HG02885 (cell line): ENCODE results near the gene COPRS.
A peak's percentile ranks its signal among the peaks of the same experiment; 100 is the strongest.
"Not testable (repeated sequence)": the region's sequence is repeated elsewhere in the genome, so short reads cannot be mapped to it uniquely, and the experiment has no call there.

Experiments
- ATAC-seq: cut with Tn5 transposase; IDR thresholded peaks from one replicate; pipeline ENCODE4 v1.9.1; 2021; ENCODE audit warnings: mild to moderate bottlenecking; ENCODE audit not compliant: unreplicated experiment, poor library complexity

The COPRS gene

DNA sequence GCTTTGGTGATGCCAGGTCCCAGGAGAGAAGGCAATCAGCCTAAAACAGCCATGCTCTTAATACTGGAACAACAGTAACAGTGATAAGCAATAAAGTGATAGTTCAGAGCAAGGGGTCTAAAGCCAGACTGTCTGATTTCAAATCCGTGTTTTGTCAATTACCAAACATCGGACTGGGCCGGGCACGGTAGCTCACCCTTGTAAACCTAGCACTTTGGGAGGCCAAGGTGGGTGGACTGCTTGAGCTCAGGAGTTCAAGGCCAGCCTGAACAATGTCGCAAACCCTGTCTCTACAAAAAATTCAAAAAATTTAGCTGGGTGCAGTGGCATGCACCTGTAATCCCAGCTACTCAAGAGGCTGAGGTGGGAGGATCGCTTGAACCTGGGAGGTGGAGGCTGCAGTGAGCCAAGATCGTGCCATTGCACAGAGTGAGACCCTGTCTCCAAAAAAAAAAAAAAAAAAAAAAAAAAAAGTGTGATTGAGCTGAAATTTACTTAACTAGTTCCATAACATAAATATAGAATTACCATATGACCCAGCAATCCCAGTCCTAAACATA is 5.1 kb downstream of the COPRS start:
- ATAC-seq: no peak

DNA sequence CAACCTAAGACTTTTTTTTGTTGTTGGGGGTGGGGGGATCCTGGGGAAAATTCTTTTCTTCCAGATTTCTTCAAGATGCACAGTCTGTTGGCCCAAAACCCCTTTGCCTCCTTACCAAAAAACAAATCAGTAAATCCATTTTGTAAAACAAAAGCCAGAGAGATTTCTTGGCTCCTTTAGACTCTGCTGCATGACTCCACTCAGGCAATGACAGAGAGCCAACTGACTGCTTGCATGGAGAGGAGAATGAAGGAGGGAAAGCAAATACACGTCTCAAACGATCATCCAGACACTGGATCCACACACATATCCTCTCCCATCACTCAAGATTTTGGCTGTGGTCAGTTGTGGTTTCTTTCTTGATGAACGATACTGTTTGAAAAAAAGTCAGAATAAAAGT is 13.8 kb downstream of the COPRS start:
- ATAC-seq: no peak

DNA sequence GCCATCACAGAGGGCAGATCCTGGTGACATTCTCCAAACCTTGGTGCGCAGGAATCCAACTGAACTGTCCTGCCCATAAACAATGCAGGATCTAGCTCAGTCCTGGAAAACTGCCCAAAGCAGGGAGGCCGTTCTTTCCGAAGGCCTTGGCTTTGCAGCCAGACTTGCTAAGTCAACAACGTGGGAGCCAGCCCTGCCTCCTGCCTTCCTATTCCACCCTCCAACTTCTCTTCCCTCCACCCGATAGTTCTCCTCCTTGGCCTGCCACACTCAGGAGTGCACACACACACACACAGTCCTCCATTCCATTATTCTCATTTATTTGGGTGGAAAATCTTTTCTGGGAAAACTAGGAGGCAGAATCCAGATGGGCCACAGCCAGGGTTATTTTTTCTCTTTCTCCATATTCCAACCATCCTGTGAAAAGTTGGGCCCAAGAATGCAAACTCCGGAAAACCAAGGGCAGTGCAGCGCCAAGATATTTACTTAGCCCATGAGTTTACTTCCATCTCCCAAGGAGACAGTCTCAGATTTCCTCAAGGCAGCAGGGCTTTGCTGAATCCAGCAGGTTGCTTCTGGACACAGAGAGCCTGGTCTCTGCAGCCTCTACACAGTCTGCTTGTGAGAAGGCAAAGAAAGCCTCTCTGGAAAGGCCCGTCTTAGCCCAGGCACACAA is 15.8 kb downstream of the COPRS start:
- no peak for ATAC-seq

DNA sequence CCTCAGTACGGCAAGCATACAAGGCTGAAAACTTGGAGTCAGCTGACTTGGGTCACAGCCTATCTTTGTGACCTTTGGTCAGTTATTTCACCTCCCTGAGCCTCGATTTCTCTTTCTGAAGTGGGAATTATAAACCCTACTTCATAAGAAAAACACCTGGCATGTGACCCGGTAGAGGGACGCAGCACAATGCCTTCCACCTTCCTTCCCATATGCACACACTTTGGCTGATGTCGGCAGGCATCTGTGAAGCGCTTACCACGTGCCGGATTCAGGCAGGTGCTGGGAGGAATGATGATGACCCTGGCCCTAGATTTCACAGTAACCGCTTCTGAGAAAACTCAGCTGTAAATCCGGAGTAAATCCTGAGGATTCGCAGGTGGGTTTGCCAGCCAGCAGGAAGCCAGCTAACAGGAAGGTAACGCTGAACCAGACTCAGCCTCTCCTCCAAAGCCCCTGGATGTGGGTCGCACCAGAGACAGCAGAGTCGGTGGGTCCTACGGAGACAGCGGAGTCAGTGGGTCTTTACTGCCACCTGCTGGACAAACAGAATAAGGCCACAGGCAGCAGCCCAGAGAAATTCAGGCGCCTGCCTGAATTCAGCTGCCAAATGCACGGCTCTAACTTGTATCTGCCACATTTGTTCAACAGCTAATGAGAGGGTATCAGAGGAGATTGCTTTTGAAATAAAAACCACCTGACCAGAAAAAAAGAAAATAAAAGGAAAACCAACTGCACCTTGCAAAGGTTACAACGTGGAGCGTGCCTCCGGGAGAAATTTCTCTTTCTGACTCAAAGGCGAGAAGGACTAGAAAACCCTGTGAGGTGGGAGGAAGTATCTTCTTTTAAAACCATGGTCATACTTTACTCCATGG is 16.6 kb downstream of the COPRS start:
- ATAC-seq: no peak

DNA sequence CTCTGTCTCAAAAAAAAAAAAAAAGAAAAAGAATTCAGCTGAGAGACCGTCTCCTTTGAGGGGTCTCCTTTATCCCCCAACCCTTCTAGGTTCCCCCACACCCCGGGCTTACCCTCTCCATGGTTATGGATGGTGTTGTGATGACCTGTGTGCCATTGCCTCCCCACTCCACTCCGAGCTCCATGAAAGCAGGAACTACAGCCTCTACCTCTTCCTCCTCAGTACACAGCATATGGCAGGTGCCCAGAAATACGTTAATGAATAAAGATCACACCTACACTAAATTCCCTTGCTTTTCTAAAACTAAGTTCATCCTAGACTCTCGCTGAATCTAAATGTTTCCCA is 17.2 kb downstream of the COPRS start:
- ATAC-seq: no peak

DNA sequence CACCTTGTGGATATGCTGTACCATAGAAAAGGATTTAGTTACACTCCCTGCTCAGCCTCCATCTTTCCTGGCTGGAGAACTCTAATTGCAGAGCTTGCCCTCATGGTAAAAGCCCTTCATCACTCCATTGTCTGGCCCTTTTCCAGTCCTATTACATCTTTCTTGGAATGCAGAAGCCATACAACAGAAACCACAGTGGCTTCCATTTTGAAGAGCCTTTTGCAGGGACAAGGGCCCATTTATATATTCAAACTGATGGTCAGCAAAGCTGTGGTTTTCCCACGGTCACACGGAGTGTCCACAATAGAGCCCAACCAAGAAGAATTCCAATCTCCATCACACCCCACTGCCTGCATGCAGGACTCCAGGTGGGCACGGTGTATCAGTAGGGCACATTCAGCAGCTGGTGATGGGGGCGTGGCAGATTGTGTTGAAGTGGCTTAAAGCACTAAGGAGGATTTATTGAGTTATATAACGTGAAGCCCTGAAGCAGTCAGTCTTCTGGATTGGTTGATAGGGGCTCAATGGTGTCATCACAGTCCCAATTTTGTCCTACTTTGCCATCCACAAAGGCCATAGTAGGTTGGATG is 20.3 kb downstream of the COPRS start:
- ATAC-seq: no peak

GRCh38 chr17:31835984-31836383 is 23.1 kb downstream of the COPRS start:
- no peak for ATAC-seq

GRCh38 chr17:31834448-31834847 is 24.6 kb downstream of the COPRS start:
- ATAC-seq: peak; percentile 75

DNA sequence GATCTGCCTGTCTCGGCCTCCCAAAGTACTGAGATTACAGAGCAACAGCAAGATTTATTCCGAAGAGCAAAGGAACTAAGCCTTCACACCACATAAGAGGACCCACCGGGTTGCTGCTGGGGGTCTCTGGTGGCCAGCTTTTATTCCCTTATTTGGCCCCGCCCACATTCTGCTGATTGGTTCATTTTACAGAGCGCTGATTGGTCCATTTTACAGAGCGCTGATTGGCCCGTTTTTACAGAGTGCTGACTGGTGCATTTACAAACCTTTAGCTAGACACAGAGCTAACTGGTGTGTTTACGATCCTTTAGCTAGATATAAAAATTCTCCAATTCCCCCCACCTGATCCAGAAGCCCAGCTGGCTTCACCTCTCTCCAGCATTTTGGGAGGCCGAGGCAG is 26.3 kb downstream of the COPRS start:
- ATAC-seq: no peak

- ATAC-seq: no peak
Observed at GRCh38 chr17:31830971-31831858, 27.8 kb downstream of the COPRS start.

DNA sequence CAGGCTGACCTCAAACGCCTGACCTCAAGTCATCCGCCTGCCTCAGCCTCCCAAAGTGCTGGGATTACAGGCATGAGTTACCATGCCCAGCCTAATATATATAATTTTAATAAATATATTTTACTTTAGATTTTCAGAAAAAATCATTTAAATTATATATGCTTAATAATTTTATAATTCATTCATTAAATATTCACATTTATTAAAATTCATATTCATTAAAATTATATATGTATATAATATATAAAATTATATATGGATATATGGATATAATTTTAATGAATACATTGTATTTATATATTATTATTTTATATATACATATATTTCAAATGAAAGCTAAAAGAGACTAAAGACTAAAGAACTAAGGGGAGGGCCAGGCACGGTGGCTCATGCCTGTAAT is 29.4 kb downstream of the COPRS start:
- ATAC-seq: no peak

GRCh38 chr17:31828955-31829354 is 30.1 kb downstream of the COPRS start:
- not testable (repeated sequence) for ATAC-seq

- ATAC-seq: no peak
Observed at GRCh38 chr17:31825961-31826691, 32.9 kb downstream of the COPRS start.

- ATAC-seq: no peak
Observed at GRCh38 chr17:31824766-31825360, 34.2 kb downstream of the COPRS start.

GRCh38 chr17:31823014-31823413 is 36.0 kb downstream of the COPRS start:
- no peak for ATAC-seq

- no peak for ATAC-seq
Observed at GRCh38 chr17:31820691-31821435, 38.2 kb downstream of the COPRS start.

GRCh38 chr17:31819578-31819977 is 39.5 kb downstream of the COPRS start:
- no peak for ATAC-seq

DNA sequence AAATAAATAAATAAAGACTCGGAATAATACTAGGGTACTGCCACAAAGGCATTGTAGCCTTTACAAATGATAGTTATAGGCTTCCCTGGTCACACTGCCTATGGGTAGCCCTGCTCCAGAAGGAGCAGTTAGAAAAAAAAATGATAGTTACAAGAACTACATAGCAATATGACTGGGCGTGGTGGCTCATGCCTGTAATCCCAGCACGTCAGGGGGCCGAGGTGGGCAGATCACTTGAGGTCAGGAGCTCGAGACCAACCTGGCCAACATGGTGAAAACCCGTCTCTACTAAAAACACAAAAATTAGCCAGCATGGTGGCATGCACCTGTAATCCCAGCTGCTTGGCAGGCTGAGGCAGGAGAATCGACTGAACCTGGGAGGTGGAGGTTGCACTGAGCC is 40.2 kb downstream of the COPRS start:
- ATAC-seq: not testable (repeated sequence)
